Activated T-cell treated with anti-CD3 and anti-CD28 coated beads, Interleukin-2, amount 50 U/mL, for 72 hours (primary cell): ENCODE results near the gene DPYSL5. TPM values are rescaled to one million over a fixed set of nuclear protein-coding genes. Genes with fewer than 3 reads are reported as not detected.

Experiments used
- ATAC-seq, 2 donors: fragments of 150-1000 bp; cut with Tn5 transposase; replicated peaks in 1 of 2; 2 replicates each; pipeline ENCODE4 v1.10.0; 2021; ENCODE audit warnings: moderate library complexity in 2 of 2, mild to moderate bottlenecking in 1 of 2
- DNase-seq, 2 donors: peaks; one replicate each; pipeline ENCODE4 v3.0.0; 2021 to 2022; ENCODE audit warnings: mixed read lengths in 1 of 2
- H3K27ac Mint-ChIP-seq: one replicate; pipeline ENCODE4 v1.8.0; 2022; ENCODE audit warnings: mild to moderate bottlenecking, moderate library complexity, mixed read lengths
- H3K27me3 Mint-ChIP-seq: one replicate; pipeline ENCODE4 v1.8.0; 2022; ENCODE audit warnings: low read depth, mixed read lengths
- H3K36me3 Mint-ChIP-seq, 2 donors: one replicate each; pipeline ENCODE4 v1.8.0; 2022; ENCODE audit warnings: mixed read lengths in 2 of 2, mild to moderate bottlenecking in 1 of 2; ENCODE audit not compliant: insufficient read depth in 2 of 2
- H3K4me1 Mint-ChIP-seq: one replicate; pipeline ENCODE4 v1.8.0; 2022; ENCODE audit warnings: low read depth, mixed read lengths
- H3K4me3 Mint-ChIP-seq, 2 donors: one replicate each; pipeline ENCODE4 v1.8.0; 2022; ENCODE audit warnings: mild to moderate bottlenecking in 2 of 2, mixed read lengths in 2 of 2, moderate library complexity in 2 of 2
- H3K9me3 Mint-ChIP-seq, 2 donors: one replicate each; pipeline ENCODE4 v1.8.0; 2022; ENCODE audit warnings: mixed read lengths in 2 of 2
- total RNA-seq, 2 donors: library from RNA; stranded (reverse); gene quantifications; one replicate each; pipeline ENCODE4 v1.2.3, GENCODE V29; 2022

DPYSL5 gene
- total RNA-seq, 2 donors from 2014 or later, result not detected

- Mint-ChIP-seq H3K27ac (no peak overlapping the region), H3K27me3 (no peaks in the 10 kb centered on the region)
- DNase-seq, result no peak
Observed at GRCh38 chr2:26979741-26980140, 131.8 kb downstream of the DPYSL5 start.

GRCh38 chr2:26980971-26981370 is 133.0 kb downstream of the DPYSL5 start:
- Mint-ChIP-seq H3K4me3 (no peak overlapping the region), H3K27me3 (no peaks in the 10 kb centered on the region), H3K27ac (no peak overlapping the region), H3K36me3 (no peaks in the 10 kb centered on the region), H3K9me3 (no peaks in the 10 kb centered on the region), H3K4me1 (no peaks in the 10 kb centered on the region)
- no peak for ATAC-seq
- no peak for DNase-seq

More at GRCh38 chr2:26979741-26980140, 131.8 kb downstream of the DPYSL5 start:
- ATAC-seq, result no peak
- no peaks in the 10 kb centered on the region for H3K36me3 Mint-ChIP-seq
- no peaks in the 10 kb centered on the region for H3K9me3 Mint-ChIP-seq
- H3K4me3 Mint-ChIP-seq, result no peak overlapping the region
- no peaks in the 10 kb centered on the region for H3K4me1 Mint-ChIP-seq

GRCh38 chr2:26982102-26982742 is 134.3 kb downstream of the DPYSL5 start:
- ATAC-seq (peak; percentile 44 to 53), DNase-seq (peak; percentile 7)
- no peaks in the 10 kb centered on the region for H3K27me3 Mint-ChIP-seq
- no peak overlapping the region for H3K4me3 Mint-ChIP-seq
- H3K27ac Mint-ChIP-seq, result no peak overlapping the region
- H3K9me3 Mint-ChIP-seq, result no peaks in the 10 kb centered on the region
- no peaks in the 10 kb centered on the region for H3K4me1 Mint-ChIP-seq
- H3K36me3 Mint-ChIP-seq, result no peaks in the 10 kb centered on the region

- Mint-ChIP-seq H3K9me3 (no peaks in the 10 kb centered on the region), H3K27me3 (no peaks in the 10 kb centered on the region), H3K4me1 (no peaks in the 10 kb centered on the region), H3K27ac (no peak overlapping the region), H3K4me3 (no peak overlapping the region), H3K36me3 (no peaks in the 10 kb centered on the region)
- ATAC-seq (no peak), DNase-seq (no peak)
Observed at GRCh38 chr2:26983746-26984145, 135.8 kb downstream of the DPYSL5 start.

GRCh38 chr2:26985807-26986206 is 137.9 kb downstream of the DPYSL5 start:
- ATAC-seq (no peak), DNase-seq (no peak)
- Mint-ChIP-seq H3K4me3 (no peak overlapping the region), H3K27ac (no peak overlapping the region), H3K4me1 (no peaks in the 10 kb centered on the region), H3K9me3 (no peaks in the 10 kb centered on the region), H3K27me3 (no peaks in the 10 kb centered on the region), H3K36me3 (no peaks in the 10 kb centered on the region)

GRCh38 chr2:26986576-26986975 is 138.6 kb downstream of the DPYSL5 start:
- no peaks in the 10 kb centered on the region for H3K9me3 Mint-ChIP-seq
- no peak overlapping the region for H3K27ac Mint-ChIP-seq
- H3K4me1 Mint-ChIP-seq, result no peaks in the 10 kb centered on the region
- H3K27me3 Mint-ChIP-seq, result no peaks in the 10 kb centered on the region
- H3K4me3 Mint-ChIP-seq, result no peak overlapping the region
- DNase-seq (no peak), ATAC-seq (no peak)
- H3K36me3 Mint-ChIP-seq, result no peaks in the 10 kb centered on the region

- Mint-ChIP-seq H3K27me3 (no peaks in the 10 kb centered on the region), H3K4me3 (no peak overlapping the region), H3K4me1 (no peaks in the 10 kb centered on the region), H3K27ac (no peak overlapping the region), H3K36me3 (no peaks in the 10 kb centered on the region), H3K9me3 (no peaks in the 10 kb centered on the region)
- no peak for ATAC-seq
- no peak for DNase-seq
Observed at GRCh38 chr2:26988058-26988860, 140.3 kb downstream of the DPYSL5 start.

- H3K36me3 Mint-ChIP-seq, result no peaks in the 10 kb centered on the region
- H3K4me3 Mint-ChIP-seq, result no peak overlapping the region
- no peaks in the 10 kb centered on the region for H3K4me1 Mint-ChIP-seq
- no peaks in the 10 kb centered on the region for H3K9me3 Mint-ChIP-seq
- DNase-seq (no peak), ATAC-seq (no peak)
- H3K27ac Mint-ChIP-seq, result no peak overlapping the region
- no peaks in the 10 kb centered on the region for H3K27me3 Mint-ChIP-seq
Observed at GRCh38 chr2:26989156-26989555, 141.2 kb downstream of the DPYSL5 start.

GRCh38 chr2:26991717-26992116 is 143.8 kb downstream of the DPYSL5 start:
- H3K27me3 Mint-ChIP-seq, result no peaks in the 10 kb centered on the region
- no peaks in the 10 kb centered on the region for H3K36me3 Mint-ChIP-seq
- ATAC-seq, result no peak
- no peak overlapping the region for H3K27ac Mint-ChIP-seq
- H3K4me3 Mint-ChIP-seq, result no peak overlapping the region
- no peaks in the 10 kb centered on the region for H3K4me1 Mint-ChIP-seq
- no peaks in the 10 kb centered on the region for H3K9me3 Mint-ChIP-seq
- DNase-seq, result no peak

- Mint-ChIP-seq H3K27me3 (no peaks in the 10 kb centered on the region), H3K27ac (no peak overlapping the region), H3K9me3 (no peaks in the 10 kb centered on the region), H3K36me3 (no peaks in the 10 kb centered on the region), H3K4me1 (no peaks in the 10 kb centered on the region), H3K4me3 (no peak overlapping the region)
- DNase-seq (no peak), ATAC-seq (no peak)
Observed at GRCh38 chr2:26993768-26994167, 145.8 kb downstream of the DPYSL5 start.

- H3K4me1 Mint-ChIP-seq, result no peaks in the 10 kb centered on the region
- H3K27ac Mint-ChIP-seq, result no peak overlapping the region
- no peaks in the 10 kb centered on the region for H3K9me3 Mint-ChIP-seq
- DNase-seq, result no peak
- no peaks in the 10 kb centered on the region for H3K27me3 Mint-ChIP-seq
- no peaks in the 10 kb centered on the region for H3K36me3 Mint-ChIP-seq
- ATAC-seq, result no peak
- H3K4me3 Mint-ChIP-seq, result no peak overlapping the region
Observed at GRCh38 chr2:26994983-26995382, 147.1 kb downstream of the DPYSL5 start.

- no peak for ATAC-seq
- Mint-ChIP-seq H3K4me1 (no peaks in the 10 kb centered on the region), H3K27ac (no peak overlapping the region), H3K36me3 (no peaks in the 10 kb centered on the region), H3K27me3 (no peaks in the 10 kb centered on the region), H3K4me3 (no peak overlapping the region), H3K9me3 (no peaks in the 10 kb centered on the region)
- DNase-seq, result no peak
Observed at GRCh38 chr2:26997394-26997793, 149.5 kb downstream of the DPYSL5 start.

- ATAC-seq (no peak), DNase-seq (no peak)
- Mint-ChIP-seq H3K27me3 (no peaks in the 10 kb centered on the region), H3K9me3 (no peaks in the 10 kb centered on the region), H3K27ac (no peak overlapping the region), H3K4me1 (no peaks in the 10 kb centered on the region), H3K4me3 (no peak overlapping the region), H3K36me3 (no peaks in the 10 kb centered on the region)
Observed at GRCh38 chr2:26998323-26998722, 150.4 kb downstream of the DPYSL5 start.
